ENCODE results near the gene DHDH. TPM values are rescaled to one million over a fixed set of nuclear protein-coding genes. Genes with fewer than 3 reads are reported as not detected.
A peak's percentile ranks its signal among the peaks of the same experiment; 100 is the strongest.
"Not testable (repeated sequence)": the region's sequence is repeated elsewhere in the genome, so short reads cannot be mapped to it uniquely, and the experiment has no call there.

Gene DHDH
- total RNA-seq, 1 donor, result 0.36 TPM

DNA sequence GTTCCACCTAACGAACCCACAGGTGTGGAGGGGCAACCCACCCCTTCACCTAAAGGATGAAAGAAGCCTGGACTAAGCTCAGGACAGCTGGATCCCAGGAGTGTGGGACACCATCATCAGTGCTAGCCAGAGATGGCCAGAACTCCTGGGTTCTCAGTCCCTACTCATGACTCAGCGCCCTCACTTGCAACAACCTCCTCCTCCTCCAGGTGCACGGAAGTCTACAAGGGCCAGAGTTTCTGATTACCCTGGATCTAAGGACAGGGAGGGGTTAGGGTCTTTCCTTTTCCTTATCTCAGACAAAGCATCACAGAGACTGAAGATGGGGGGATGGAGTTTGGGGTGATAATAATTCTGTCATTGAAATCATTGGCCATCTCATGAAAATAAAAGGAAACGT lies 42.9 kb upstream of the DHDH start:
- DNase-seq (ENCODE audit: insufficient read length, low spot score, missing footprints), result peak; percentile 73
- Histone ChIP-seq H3K79me2 (ENCODE audit: insufficient read depth, low read length) (no peaks in the 10 kb centered on the region), H4K20me1 (ENCODE audit: insufficient read depth, low read length) (no peaks in the 10 kb centered on the region), H3K36me3 (ENCODE audit: insufficient read depth, low read length) (no peaks in the 10 kb centered on the region), H3K4me1 (ENCODE audit: insufficient read depth, low read length) (no peaks in the 10 kb centered on the region), H3K4me2 (ENCODE audit: insufficient read depth, low read length) (no peak overlapping the region), H3K27ac (ENCODE audit: low read depth, low read length) (no peak overlapping the region), H2AFZ (ENCODE audit: low read length) (no peak overlapping the region), H3K4me3 (ENCODE audit: insufficient read depth, low read length) (no peak overlapping the region), H3K9me3 (ENCODE audit: low read depth, low read length) (no peaks in the 10 kb centered on the region), H3K27me3 (ENCODE audit: insufficient read depth, low read length) (no peaks in the 10 kb centered on the region)
- TF ChIP-seq, protein P1, sequence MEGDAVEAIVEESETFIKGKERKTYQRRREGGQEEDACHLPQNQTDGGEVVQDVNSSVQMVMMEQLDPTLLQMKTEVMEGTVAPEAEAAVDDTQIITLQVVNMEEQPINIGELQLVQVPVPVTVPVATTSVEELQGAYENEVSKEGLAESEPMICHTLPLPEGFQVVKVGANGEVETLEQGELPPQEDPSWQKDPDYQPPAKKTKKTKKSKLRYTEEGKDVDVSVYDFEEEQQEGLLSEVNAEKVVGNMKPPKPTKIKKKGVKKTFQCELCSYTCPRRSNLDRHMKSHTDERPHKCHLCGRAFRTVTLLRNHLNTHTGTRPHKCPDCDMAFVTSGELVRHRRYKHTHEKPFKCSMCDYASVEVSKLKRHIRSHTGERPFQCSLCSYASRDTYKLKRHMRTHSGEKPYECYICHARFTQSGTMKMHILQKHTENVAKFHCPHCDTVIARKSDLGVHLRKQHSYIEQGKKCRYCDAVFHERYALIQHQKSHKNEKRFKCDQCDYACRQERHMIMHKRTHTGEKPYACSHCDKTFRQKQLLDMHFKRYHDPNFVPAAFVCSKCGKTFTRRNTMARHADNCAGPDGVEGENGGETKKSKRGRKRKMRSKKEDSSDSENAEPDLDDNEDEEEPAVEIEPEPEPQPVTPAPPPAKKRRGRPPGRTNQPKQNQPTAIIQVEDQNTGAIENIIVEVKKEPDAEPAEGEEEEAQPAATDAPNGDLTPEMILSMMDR (IDR thresholded peaks at IDR 0.05; ENCODE audit: extremely low read depth, low read depth, low read length), result no peak

DNA sequence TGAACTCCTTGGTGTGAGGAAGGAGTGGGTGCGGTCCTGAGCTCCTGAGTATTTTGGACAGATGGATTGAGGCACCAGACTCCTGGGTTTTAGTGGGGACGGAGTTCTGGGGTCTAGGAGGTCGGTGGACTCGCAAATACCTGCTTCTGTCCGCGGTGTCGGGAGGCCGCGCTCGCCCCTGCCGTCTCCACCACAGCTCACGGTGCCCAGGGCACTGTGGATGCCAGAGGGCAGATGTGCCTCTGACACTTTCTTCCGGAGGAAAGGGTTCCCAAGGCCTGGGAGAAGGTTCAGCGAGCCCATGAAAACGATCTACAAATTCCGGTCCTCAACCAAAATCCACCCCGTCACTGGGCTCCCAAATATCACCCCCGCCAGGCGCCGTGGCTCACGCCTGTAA lies 38.3 kb upstream of the DHDH start:
- no peaks in the 10 kb centered on the region for H4K20me1 ChIP-seq (ENCODE audit: insufficient read depth, low read length)
- DNase-seq (ENCODE audit: insufficient read length, low spot score, missing footprints), result no peak
- no peak overlapping the region for H3K4me3 ChIP-seq (ENCODE audit: insufficient read depth, low read length)
- H3K27ac ChIP-seq (ENCODE audit: low read depth, low read length), result no peak overlapping the region
- no peaks in the 10 kb centered on the region for H3K36me3 ChIP-seq (ENCODE audit: insufficient read depth, low read length)
- no peaks in the 10 kb centered on the region for H3K9me3 ChIP-seq (ENCODE audit: low read depth, low read length)
- no peaks in the 10 kb centered on the region for H3K27me3 ChIP-seq (ENCODE audit: insufficient read depth, low read length)
- no peaks in the 10 kb centered on the region for H3K4me1 ChIP-seq (ENCODE audit: insufficient read depth, low read length)
- TF ChIP-seq, protein P1 (IDR thresholded peaks at IDR 0.05; ENCODE audit: extremely low read depth, low read depth, low read length), result no peak
- no peak overlapping the region for H2AFZ ChIP-seq (ENCODE audit: low read length)
- peaks cover 1% of the 10 kb centered on the region for H3K79me2 ChIP-seq (ENCODE audit: insufficient read depth, low read length)
- no peak overlapping the region for H3K4me2 ChIP-seq (ENCODE audit: insufficient read depth, low read length)

DNA sequence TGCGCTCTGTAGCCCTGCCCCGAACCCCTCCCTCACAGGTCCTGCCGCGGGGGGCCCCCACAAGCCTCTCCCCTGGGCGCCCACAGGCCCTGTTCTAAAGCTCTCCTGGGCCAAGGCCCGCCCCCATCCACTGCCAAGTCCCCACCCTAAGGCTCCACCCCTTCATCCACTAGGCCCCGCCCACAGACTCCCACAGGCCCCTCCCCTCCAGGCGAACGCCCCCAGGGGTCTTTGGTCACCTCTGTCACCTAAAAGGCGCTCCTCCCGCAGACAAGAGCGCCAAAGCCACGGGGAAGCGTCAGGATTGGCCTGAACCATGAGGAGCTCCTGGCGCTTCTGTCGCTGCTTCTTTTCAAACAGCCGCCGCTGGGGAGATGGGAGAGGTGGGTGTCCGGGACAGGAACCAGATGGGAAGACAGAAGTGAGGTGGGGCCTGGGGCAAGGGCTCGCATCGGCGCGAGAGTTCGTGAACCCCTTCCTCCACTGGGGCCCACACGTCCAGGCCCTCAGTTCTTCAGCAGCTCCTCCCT lies 37.2 kb upstream of the DHDH start:
- TF ChIP-seq, protein P1 (IDR thresholded peaks at IDR 0.05; ENCODE audit: extremely low read depth, low read depth, low read length), result no peak
- no peaks in the 10 kb centered on the region for H3K27me3 ChIP-seq (ENCODE audit: insufficient read depth, low read length)
- H3K9me3 ChIP-seq (ENCODE audit: low read depth, low read length), result no peaks in the 10 kb centered on the region
- H3K36me3 ChIP-seq (ENCODE audit: insufficient read depth, low read length), result no peaks in the 10 kb centered on the region
- peak overlapping the region; percentile 45 for H3K4me3 ChIP-seq (ENCODE audit: insufficient read depth, low read length)
- no peak overlapping the region for H2AFZ ChIP-seq (ENCODE audit: low read length)
- H3K4me1 ChIP-seq (ENCODE audit: insufficient read depth, low read length), result peaks cover 6% of the 10 kb centered on the region
- H3K4me2 ChIP-seq (ENCODE audit: insufficient read depth, low read length), result peak overlapping the region; percentile 29
- no peaks in the 10 kb centered on the region for H4K20me1 ChIP-seq (ENCODE audit: insufficient read depth, low read length)
- no peak for DNase-seq (ENCODE audit: insufficient read length, low spot score, missing footprints)
- peaks cover 12% of the 10 kb centered on the region for H3K79me2 ChIP-seq (ENCODE audit: insufficient read depth, low read length)
- H3K27ac ChIP-seq (ENCODE audit: low read depth, low read length), result no peak overlapping the region

DNA sequence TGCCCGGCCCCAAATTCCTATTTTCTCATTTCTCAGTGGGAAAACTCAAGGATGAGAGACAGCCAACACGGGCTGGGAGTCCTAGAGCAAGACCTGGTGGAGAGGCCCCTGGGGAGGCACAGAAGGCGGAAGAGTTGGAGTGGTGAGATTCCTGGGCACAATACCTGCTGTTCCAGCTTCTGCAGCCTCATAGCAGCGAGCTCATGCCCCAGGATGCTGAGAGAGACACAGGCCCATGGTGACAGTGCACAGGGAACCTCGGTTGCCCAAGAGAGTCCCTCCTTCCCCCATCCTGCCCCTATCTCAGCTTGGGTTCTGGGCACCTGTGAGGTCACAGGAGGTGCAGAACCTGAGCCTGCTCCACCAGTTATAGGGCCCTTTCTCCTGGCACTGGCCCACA lies 36.3 kb upstream of the DHDH start:
- Histone ChIP-seq H3K4me1 (ENCODE audit: insufficient read depth, low read length) (peaks cover 8% of the 10 kb centered on the region), H2AFZ (ENCODE audit: low read length) (no peak overlapping the region), H3K79me2 (ENCODE audit: insufficient read depth, low read length) (peaks cover 20% of the 10 kb centered on the region), H3K4me2 (ENCODE audit: insufficient read depth, low read length) (no peak overlapping the region), H4K20me1 (ENCODE audit: insufficient read depth, low read length) (peaks cover 6% of the 10 kb centered on the region), H3K36me3 (ENCODE audit: insufficient read depth, low read length) (peaks cover 3% of the 10 kb centered on the region), H3K27me3 (ENCODE audit: insufficient read depth, low read length) (no peaks in the 10 kb centered on the region), H3K9me3 (ENCODE audit: low read depth, low read length) (no peaks in the 10 kb centered on the region), H3K4me3 (ENCODE audit: insufficient read depth, low read length) (no peak overlapping the region), H3K27ac (ENCODE audit: low read depth, low read length) (no peak overlapping the region)
- no peak for DNase-seq (ENCODE audit: insufficient read length, low spot score, missing footprints)
- TF ChIP-seq, protein P1 (IDR thresholded peaks at IDR 0.05; ENCODE audit: extremely low read depth, low read depth, low read length), result no peak

DNA sequence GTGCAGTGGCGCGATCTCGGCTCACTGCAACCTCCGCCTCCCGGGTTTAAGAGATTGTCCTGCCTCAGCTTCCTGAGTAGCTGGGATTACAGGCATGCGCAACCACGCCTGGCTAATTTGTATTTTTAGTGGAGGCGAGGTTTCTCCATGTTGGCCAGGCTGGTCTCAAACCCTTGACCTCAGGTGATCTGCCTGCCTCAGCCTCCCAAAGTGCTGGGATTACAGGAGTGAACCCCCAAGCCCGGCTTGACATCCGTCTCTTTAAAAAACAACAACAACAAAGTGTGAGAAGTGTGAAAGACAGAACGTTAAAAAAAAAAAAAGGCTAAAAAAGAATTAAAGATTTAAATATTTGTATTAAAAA lies 34.1 kb upstream of the DHDH start:
- Histone ChIP-seq H3K79me2 (ENCODE audit: insufficient read depth, low read length) (peaks cover 34% of the 10 kb centered on the region), H3K4me2 (ENCODE audit: insufficient read depth, low read length) (peak overlapping the region; percentile 97), H2AFZ (ENCODE audit: low read length) (peak overlapping the region; percentile 94), H3K27ac (ENCODE audit: low read depth, low read length) (peak overlapping the region; percentile 81), H3K4me3 (ENCODE audit: insufficient read depth, low read length) (peak overlapping the region; percentile 93)
- not testable (repeated sequence) for H3K36me3 ChIP-seq (ENCODE audit: insufficient read depth, low read length); H3K4me1 ChIP-seq (ENCODE audit: insufficient read depth, low read length); H3K27me3 ChIP-seq (ENCODE audit: insufficient read depth, low read length); DNase-seq (ENCODE audit: insufficient read length, low spot score, missing footprints); H4K20me1 ChIP-seq (ENCODE audit: insufficient read depth, low read length); H3K9me3 ChIP-seq (ENCODE audit: low read depth, low read length)
